Measurements from ENCODE around the gene TMA7B. TPM values are rescaled to one million over a fixed set of nuclear protein-coding genes. Genes with fewer than 3 reads are reported as not detected.

Gene TMA7B
- total RNA-seq, 4 donors from 2014 or later = not detected

- Histone ChIP-seq H3K4me3 (no peak overlapping the region), H3K27me3 (peaks cover 0 to 5% (median 0%) of the 10 kb centered on the region in 3 donors), H3K9me3 (no peaks in the 10 kb centered on the region), H3K27ac (no peak overlapping the region), H3K36me3 (no peaks in the 10 kb centered on the region), H3K4me1 (no peaks in the 10 kb centered on the region)
- intact Hi-C loops (cut with DNase I; ENCODE audit: low total_unique reads) = no loop called here
- in situ Hi-C loops (cut with MboI; ENCODE audit: low sequenced_read_pairs in 4 of 4) = no loop called here
- no peak for DNase-seq
- TF ChIP-seq CTCF (IDR thresholded peaks at IDR 0.05 in 4 of 5, conservative IDR thresholded peaks at IDR 0.05 in 1 of 5) (no peak), POLR2A (IDR thresholded peaks at IDR 0.05) (no peak)
- no peak for ATAC-seq
Measured at GRCh38 chr22:39985383-39986035, 25.3 kb downstream of the TMA7B start.

- Histone ChIP-seq H3K9me3 (no peaks in the 10 kb centered on the region), H3K36me3 (no peaks in the 10 kb centered on the region), H3K4me1 (peaks cover 0 to 5% of the 10 kb centered on the region in 2 donors), H3K27me3 (peaks cover 0 to 8% (median 0%) of the 10 kb centered on the region in 3 donors), H3K4me3 (no peak overlapping the region), H3K27ac (no peak overlapping the region)
- intact Hi-C loops (cut with DNase I; ENCODE audit: low total_unique reads) (no loop called here), in situ Hi-C loops (cut with MboI; ENCODE audit: low sequenced_read_pairs in 4 of 4) (no loop called here)
- no peak for DNase-seq
- TF ChIP-seq POLR2A (IDR thresholded peaks at IDR 0.05) (no peak), CTCF (IDR thresholded peaks at IDR 0.05 in 4 of 5, conservative IDR thresholded peaks at IDR 0.05 in 1 of 5) (no peak)
- ATAC-seq = no peak
Measured at GRCh38 chr22:39988386-39989114, 28.4 kb downstream of the TMA7B start.

- Histone ChIP-seq H3K36me3 (no peaks in the 10 kb centered on the region), H3K9me3 (no peaks in the 10 kb centered on the region), H3K27ac (no peak overlapping the region), H3K4me1 (peaks cover 0 to 5% of the 10 kb centered on the region in 2 donors), H3K4me3 (no peak overlapping the region), H3K27me3 (peaks cover 6 to 18% (median 7%) of the 10 kb centered on the region in 3 donors)
- intact Hi-C loops (cut with DNase I; ENCODE audit: low total_unique reads) (no loop called here), in situ Hi-C loops (cut with MboI; ENCODE audit: low sequenced_read_pairs in 4 of 4) (no loop called here)
- DNase-seq (no peak), ATAC-seq (no peak)
- no peak for TF ChIP-seq POLR2A (IDR thresholded peaks at IDR 0.05)
- no peak for TF ChIP-seq CTCF (IDR thresholded peaks at IDR 0.05 in 4 of 5, conservative IDR thresholded peaks at IDR 0.05 in 1 of 5)
Measured at GRCh38 chr22:39989633-39990032, 29.4 kb downstream of the TMA7B start.

GRCh38 chr22:39990686-39991085 is 30.5 kb downstream of the TMA7B start:
- in situ Hi-C loops (cut with MboI; ENCODE audit: low sequenced_read_pairs in 4 of 4) (no loop called here), intact Hi-C loops (cut with DNase I; ENCODE audit: low total_unique reads) (no loop called here)
- no peak for ATAC-seq
- TF ChIP-seq CTCF (IDR thresholded peaks at IDR 0.05 in 4 of 5, conservative IDR thresholded peaks at IDR 0.05 in 1 of 5) (no peak), POLR2A (IDR thresholded peaks at IDR 0.05) (no peak)
- no peak overlapping the region for H3K27ac ChIP-seq
- H3K4me3 ChIP-seq = no peak overlapping the region
- no peak for DNase-seq
- H3K9me3 ChIP-seq = no peaks in the 10 kb centered on the region
- peaks cover 0 to 5% of the 10 kb centered on the region in 2 donors for H3K4me1 ChIP-seq
- no peaks in the 10 kb centered on the region for H3K36me3 ChIP-seq
- H3K27me3 ChIP-seq = peaks cover 14 to 26% (median 14%) of the 10 kb centered on the region in 3 donors

Measured in gastrocnemius medialis (tissue), 4 donors.